Pancreas (tissue), 10 donors: Measurements from ENCODE around the gene ZNF775. TPM values are rescaled to one million over a fixed set of nuclear protein-coding genes. Genes with fewer than 3 reads are reported as not detected.

Source experiments
- ATAC-seq, 4 donors: fragments of 200-7000 bp; cut with Tn5 transposase; one replicate each; pipeline versions ENCODE4 v1.8.0 to v1.9.1; 2020; ENCODE audit warnings: mild to moderate bottlenecking in 4 of 4, moderate library complexity in 4 of 4
- DNase-seq, 6 donors: peaks; one replicate each; pipeline ENCODE4 v3.0.0-alpha.2; 2020
- FAIRE-seq: peaks from 2 replicates; lab custom pipeline; 2012; peaks lifted over from hg19 to GRCh38; lab: Jason Lieb, UNC
- H3K27ac ChIP-seq, 4 donors: fragments of 200-600 bp; sonication (generic); 1 replicate in 3 of 4; 2 replicates in 1 of 4; pipeline versions ENCODE4 v1.5.0 to v1.8.0; 2020
- H3K27me3 ChIP-seq, 4 donors: fragments of 200-600 bp; one replicate each; pipeline ENCODE4 v1.8.0; 2021
- H3K36me3 ChIP-seq, 3 donors: fragments of 200-600 bp; sonication (generic) in 1 of 3; one replicate each; pipeline versions ENCODE4 v1.5.0 to v1.8.0; 2020 to 2021
- H3K4me1 ChIP-seq, 3 donors: fragments of 200-600 bp; one replicate each; pipeline ENCODE4 v1.8.0; 2021
- H3K4me3 ChIP-seq, 4 donors: fragments of 200-600 bp; sonication (generic) in 2 of 4; one replicate each; pipeline versions ENCODE4 v1.5.0 to v1.8.0; 2020 to 2021
- H3K9me3 ChIP-seq, 4 donors: fragments of 200-600 bp; one replicate each; pipeline ENCODE4 v1.8.0; 2021
- CTCF ChIP-seq, 4 donors: fragments of 200-600 bp; sonication (generic) in 3 of 4; IDR thresholded peaks; one replicate each; pipeline versions ENCODE4 v1.5.0 to v1.8.0; 2021; ENCODE audit warnings: antibody characterized with exemption in 4 of 4
- whole genome bisulfite sequencing, 2 donors: extraction: QIAGEN DNeasy Blood & Tissue Kit; methylation state at CpG; one replicate each; pipeline ENCODE4 v1.1.7; 2013; 5-methylcytosine and 5-hydroxymethylcytosine counted together
- intact Hi-C, 3 donors: fragments of 100-400 bp; cut with DNase I; formaldehyde crosslinking; loops; one replicate each; pipeline versions ENCODE4 v1.11.1 to v1.14.2; 2022
- polyA plus RNA-seq, 2 donors: library from polyadenylated mRNA; stranded (reverse); fragments of 200-250 nt; gene quantifications; one replicate each; pipeline ENCODE4 v1.2.3, GENCODE V29; 2013
- total RNA-seq, 6 donors: library from RNA; stranded (reverse); fragmentation: NEBNext Ultra II Directional in 4 of 6; extraction: Animal tissue kit (Norgen Biotek cat#: 25700) in 4 of 6; gene quantifications; one replicate each; pipeline versions ENCODE4 v1.2.1 to v1.2.4, GENCODE V29; 2021 to 2023
- donor health status: healthy with polysubstance abuse.
- donor health status: DM: no; HTN: no; CAD: no; lungs with moderate emphysema.
- donor health status: DM: no; HTN: no; CAD: no.
- donor health status: control.
- donor health status: control.
- donor health status: Bipolar disorder and iron deficiency.
- donor health status: DM: yes; HTN: yes; CAD: no.
- donor health status: DM: no; HTN: no; CAD: no.
- donor health status: DM: no; HTN: no; CAD: no.
- donor health status: DM: yes; HTN: yes; CAD: no.

Gene ZNF775
- total and polyA plus RNA-seq, 8 donors: 2.0 to 7.4 (median 2.9) TPM

- ATAC-seq: no peak
- Histone ChIP-seq H3K36me3 (peaks cover 0 to 23% (median 22%) of the 10 kb centered on the region in 3 donors), H3K4me1 (peaks cover 20 to 52% (median 32%) of the 10 kb centered on the region in 3 donors), H3K27me3 (no peaks in the 10 kb centered on the region), H3K9me3 (no peaks in the 10 kb centered on the region), H3K4me3 (no peak overlapping the region), H3K27ac (peak overlapping the region in 2 of 4 donors; percentile 19 to 97)
- intact Hi-C loops: no loop called here
- no peak for TF ChIP-seq CTCF (IDR thresholded peaks at IDR 0.05)
- FAIRE-seq: no peak
- no peak for DNase-seq
- WGBS, 2 donors: 57 to 59% methylated on average over 10 of the region's 10 CpGs
Observed at GRCh38 chr7:150375662-150376521, 3.2 kb upstream of the ZNF775 start.

- WGBS, 2 donors: 72 to 74% methylated on average over 6 of the region's 6 CpGs
- intact Hi-C loops: no loop called here
- peaks cover 20 to 51% (median 31%) of the 10 kb centered on the region in 3 donors for H3K4me1 ChIP-seq
- peak overlapping the region in 2 of 4 donors; percentile 96 to 97 for H3K27ac ChIP-seq
- peaks cover 0 to 19% (median 17%) of the 10 kb centered on the region in 3 donors for H3K36me3 ChIP-seq
- H3K9me3 ChIP-seq: no peaks in the 10 kb centered on the region
- TF ChIP-seq CTCF (IDR thresholded peaks at IDR 0.05): no peak
- ATAC-seq (no peak), FAIRE-seq (no peak), DNase-seq (no peak)
- no peaks in the 10 kb centered on the region for H3K27me3 ChIP-seq
- H3K4me3 ChIP-seq: no peak overlapping the region
Observed at GRCh38 chr7:150376560-150376959, 2.6 kb upstream of the ZNF775 start.

GRCh38 chr7:150377196-150377595 lies 1.9 kb upstream of the ZNF775 start:
- intact Hi-C loops: no loop called here
- FAIRE-seq (no peak), DNase-seq (no peak), ATAC-seq (no peak)
- Histone ChIP-seq H3K4me3 (no peak overlapping the region), H3K36me3 (peaks cover 0 to 12% (median 11%) of the 10 kb centered on the region in 3 donors), H3K9me3 (no peaks in the 10 kb centered on the region), H3K27me3 (no peaks in the 10 kb centered on the region), H3K27ac (peak overlapping the region in 3 of 4 donors; percentile 96 to 98 (median 97)), H3K4me1 (peaks cover 20 to 51% (median 31%) of the 10 kb centered on the region in 3 donors)
- no peak for TF ChIP-seq CTCF (IDR thresholded peaks at IDR 0.05)
- WGBS, 2 donors: 24 to 27% methylated on average over 3 of the region's 3 CpGs

- Histone ChIP-seq H3K4me1 (peaks cover 20 to 48% (median 31%) of the 10 kb centered on the region in 3 donors), H3K27ac (peak overlapping the region; percentile 90 to 98 (median 96)), H3K27me3 (no peaks in the 10 kb centered on the region), H3K36me3 (peaks cover 0 to 8% (median 6%) of the 10 kb centered on the region in 3 donors), H3K4me3 (no peak overlapping the region), H3K9me3 (no peaks in the 10 kb centered on the region)
- ATAC-seq (no peak), DNase-seq (no peak), FAIRE-seq (no peak)
- intact Hi-C loops: no loop called here
- 16 to 20% methylated on average over 4 of the region's 4 CpGs for WGBS, 2 donors
- no peak for TF ChIP-seq CTCF (IDR thresholded peaks at IDR 0.05)
Observed at GRCh38 chr7:150377635-150378034, 1.5 kb upstream of the ZNF775 start.
